Kidney (tissue), 14 donors: ENCODE results near the gene USP24. TPM values are rescaled to one million over a fixed set of nuclear protein-coding genes. Genes with fewer than 3 reads are reported as not detected.

Source experiments
- DNase-seq, 5 donors: peaks; one replicate each; pipeline ENCODE4 v3.0.0-alpha.2; 2013 to 2020
- FAIRE-seq: peaks from 2 replicates; lab custom pipeline; 2012; peaks lifted over from hg19 to GRCh38; lab: Jason Lieb, UNC
- H3K27ac ChIP-seq, 2 donors: one replicate each; pipeline ENCODE4 v1.7.0; 2013; ENCODE audit warnings: low read depth in 2 of 2, low read length in 2 of 2, inconsistent platforms in 1 of 2
- H3K27me3 ChIP-seq: one replicate; pipeline ENCODE4 v1.7.1; 2013; ENCODE audit warnings: low read length, inconsistent platforms; ENCODE audit not compliant: control insufficient read depth, insufficient read depth
- H3K36me3 ChIP-seq, 3 donors: one replicate each; pipeline versions ENCODE4 v1.7.0 to v1.7.1; 2013; ENCODE audit warnings: low read length in 3 of 3, control low read depth in 1 of 3, inconsistent platforms in 1 of 3; ENCODE audit not compliant: insufficient read depth in 3 of 3, control insufficient read depth in 2 of 3
- H3K4me1 ChIP-seq, 3 donors: one replicate each; pipeline versions ENCODE4 v1.7.0 to v1.7.1; 2013; ENCODE audit warnings: low read length in 3 of 3, inconsistent platforms in 1 of 3, low read depth in 1 of 3; ENCODE audit not compliant: control insufficient read depth in 2 of 3, insufficient read depth in 2 of 3
- H3K4me3 ChIP-seq, 3 donors: one replicate each; pipeline versions ENCODE4 v1.7.0 to v1.8.1; 2013; ENCODE audit warnings: low read length in 3 of 3, control low read depth in 1 of 3, inconsistent platforms in 1 of 3
- H3K9ac ChIP-seq, 3 donors: one replicate each; pipeline versions ENCODE4 v1.7.0 to v1.7.1; 2013; ENCODE audit warnings: low read length in 3 of 3, control low read depth in 1 of 3, inconsistent platforms in 1 of 3
- H3K9me3 ChIP-seq, 3 donors: one replicate each; pipeline versions ENCODE4 v1.7.0 to v1.7.1; 2013; ENCODE audit warnings: low read length in 3 of 3, control low read depth in 1 of 3, inconsistent platforms in 1 of 3; ENCODE audit not compliant: control insufficient read depth in 2 of 3, insufficient read depth in 1 of 3
- CTCF ChIP-seq: IDR thresholded peaks from 3 replicates; pipeline ENCODE4 v1.5.1; 2012; ENCODE audit warnings: mild to moderate bottlenecking, moderate library complexity, borderline replicate concordance; ENCODE audit not compliant: insufficient read depth; ENCODE audit errors: extremely low read depth
- intact Hi-C: fragments of 100-400 bp; cut with DNase I; formaldehyde crosslinking; loops from one replicate; pipeline ENCODE4 v1.11.1; 2022
- polyA plus RNA-seq: library from polyadenylated mRNA; stranded (reverse); fragments of 350-450 nt; fragmentation: Illumina TruSeq; extraction: RNeasy Lipid Tissue Mini Kit (QIAGEN cat#74804); gene quantifications from one replicate; pipeline ENCODE4 v1.2.3, GENCODE V29; 2014; ENCODE audit warnings: low read depth, low replicate concordance; ENCODE audit not compliant: insufficient read depth
- total RNA-seq: library from RNA; stranded (reverse); fragmentation: NEBNext Ultra II Directional; extraction: Animal tissue kit (Norgen Biotek cat#: 25700); gene quantifications from one replicate; pipeline ENCODE4 v1.2.1, GENCODE V29; 2021
- donor health status: control.
- donor health status: control.
- donor health status: control.
- donor health status: control.
- donor health status: control.
- donor health status: DM: yes; HTN: yes; CAD: no.
- donor health status: Normal renal cell carcinoma (clear cell type).

USP24 gene
- total and polyA plus RNA-seq, 2 donors from 2014 or later: 10.1 to 49.2 TPM

- Histone ChIP-seq H3K27ac (no peak overlapping the region), H3K27me3 (no peaks in the 10 kb centered on the region), H3K9me3 (no peaks in the 10 kb centered on the region), H3K36me3 (peaks cover 3 to 48% (median 17%) of the 10 kb centered on the region in 3 donors), H3K4me1 (no peaks in the 10 kb centered on the region), H3K4me3 (no peak overlapping the region), H3K9ac (no peak overlapping the region)
- no peak for DNase-seq
- intact Hi-C loops: no loop called here
- no peak for FAIRE-seq
- no peak for TF ChIP-seq CTCF
These were observed 58.6 kb downstream of the USP24 start for GRCh38 chr1:55156608-55157007.

GRCh38 chr1:55156093-55156492 is 59.1 kb downstream of the USP24 start:
- FAIRE-seq (no peak), DNase-seq (no peak)
- peaks cover 3 to 48% (median 17%) of the 10 kb centered on the region in 3 donors for H3K36me3 ChIP-seq
- no peaks in the 10 kb centered on the region for H3K4me1 ChIP-seq
- H3K4me3 ChIP-seq: no peak overlapping the region
- no peaks in the 10 kb centered on the region for H3K9me3 ChIP-seq
- no peak overlapping the region for H3K27ac ChIP-seq
- no peak overlapping the region for H3K9ac ChIP-seq
- TF ChIP-seq CTCF: no peak
- no peaks in the 10 kb centered on the region for H3K27me3 ChIP-seq
- intact Hi-C loops: no loop called here

GRCh38 chr1:55155522-55155921 is 59.6 kb downstream of the USP24 start:
- Histone ChIP-seq H3K27me3 (no peaks in the 10 kb centered on the region), H3K9me3 (no peaks in the 10 kb centered on the region), H3K36me3 (peaks cover 3 to 48% (median 17%) of the 10 kb centered on the region in 3 donors), H3K4me3 (no peak overlapping the region), H3K9ac (no peak overlapping the region), H3K4me1 (no peaks in the 10 kb centered on the region), H3K27ac (no peak overlapping the region)
- FAIRE-seq (no peak), DNase-seq (peak in 1 of 5 donors; percentile 11)
- TF ChIP-seq CTCF: no peak
- intact Hi-C loops: no loop called here

GRCh38 chr1:55154616-55155015 is 60.5 kb downstream of the USP24 start:
- intact Hi-C loops: no loop called here
- no peaks in the 10 kb centered on the region for H3K9me3 ChIP-seq
- H3K36me3 ChIP-seq: peaks cover 3 to 47% (median 17%) of the 10 kb centered on the region in 3 donors
- no peak for TF ChIP-seq CTCF
- no peak overlapping the region for H3K4me3 ChIP-seq
- DNase-seq (no peak), FAIRE-seq (no peak)
- no peak overlapping the region for H3K9ac ChIP-seq
- H3K4me1 ChIP-seq: no peaks in the 10 kb centered on the region
- no peak overlapping the region for H3K27ac ChIP-seq
- H3K27me3 ChIP-seq: no peaks in the 10 kb centered on the region
